Fibroblast of peridontal ligament (primary cell): ENCODE results near the gene PLXNA1.

Source experiments
- DNase-seq: peaks from one replicate; pipeline ENCODE4 v3.0.0-alpha.2; 2010; ENCODE audit errors: extremely low read depth

The PLXNA1 gene

GRCh38 chr3:126967386-126967785 is 15.5 kb upstream of the PLXNA1 start:
- DNase-seq, result no peak

- no peak for DNase-seq
Measured at GRCh38 chr3:126968391-126969390, 14.2 kb upstream of the PLXNA1 start.

- peak; percentile 55 for DNase-seq
Measured at GRCh38 chr3:126969586-126969985, 13.3 kb upstream of the PLXNA1 start.

GRCh38 chr3:126970101-126970500 is 12.8 kb upstream of the PLXNA1 start:
- DNase-seq, result no peak

- no peak for DNase-seq
Measured at GRCh38 chr3:126970921-126971320, 12.0 kb upstream of the PLXNA1 start.

GRCh38 chr3:126971891-126972351 is 11.0 kb upstream of the PLXNA1 start:
- DNase-seq, result peak; percentile 76

- DNase-seq, result no peak
Measured at GRCh38 chr3:126972866-126973265, 10.0 kb upstream of the PLXNA1 start.

- no peak for DNase-seq
Measured at GRCh38 chr3:126973814-126974213, 9.1 kb upstream of the PLXNA1 start.

GRCh38 chr3:126974756-126975155 is 8.2 kb upstream of the PLXNA1 start:
- DNase-seq, result no peak

- no peak for DNase-seq
Measured at GRCh38 chr3:126976906-126977305, 6.0 kb upstream of the PLXNA1 start.

GRCh38 chr3:126977821-126978220 is 5.1 kb upstream of the PLXNA1 start:
- no peak for DNase-seq

- DNase-seq, result no peak
Measured at GRCh38 chr3:126978291-126978690, 4.6 kb upstream of the PLXNA1 start.

GRCh38 chr3:126979046-126979628 is 3.8 kb upstream of the PLXNA1 start:
- no peak for DNase-seq

GRCh38 chr3:126980266-126980811 is 2.6 kb upstream of the PLXNA1 start:
- no peak for DNase-seq

GRCh38 chr3:126982126-126982470 is 817 bp upstream of the PLXNA1 start:
- peak; percentile 24 for DNase-seq

- DNase-seq, result no peak
Measured at GRCh38 chr3:126983276-126983652, 349 bp downstream of the PLXNA1 start.

GRCh38 chr3:126983653-126984390 is 907 bp downstream of the PLXNA1 start:
- no peak for DNase-seq

GRCh38 chr3:126984391-126985131 is 1.6 kb downstream of the PLXNA1 start:
- DNase-seq, result no peak

GRCh38 chr3:126985132-126985985 is 2.4 kb downstream of the PLXNA1 start:
- no peak for DNase-seq

GRCh38 chr3:126986001-126986400 is 3.1 kb downstream of the PLXNA1 start:
- no peak for DNase-seq
